ENCODE data around the gene PACS1.

The PACS1 gene

GRCh38 chr11:66115638-66116301 is 45.7 kb downstream of the PACS1 start:
- Histone ChIP-seq H3K4me1 (peaks cover 55 to 71% (median 65%) of the 10 kb centered on the region in 10 experiments), H4K20me1 (peaks cover 12 to 99% (median 35%) of the 10 kb centered on the region in 11 experiments; a peak in 17 of 22 replicates)

GRCh38 chr11:66116576-66117361 is 46.7 kb downstream of the PACS1 start:
- Histone ChIP-seq H3K9ac (0 out of 22 replicates have a peak overlapping the region, but pooled peaks of 1 of the 11 experiments have one; percentile 16), H3K27ac (no peak overlapping the region), H3K36me3 (peaks cover 0 to 1% (median 0%) of the 10 kb centered on the region in 11 experiments; a peak in 1 of 22 replicates), H3K4me1 (peaks cover 53 to 61% (median 55%) of the 10 kb centered on the region in 10 experiments), H3K27me3 (no peaks in the 10 kb centered on the region), H4K20me1 (peaks cover 12 to 99% (median 26%) of the 10 kb centered on the region in 11 experiments; a peak in 17 of 22 replicates), H3K4me3 (no peak overlapping the region), H3K9me3 (replicated peaks in 1 of 11) (no peaks in the 10 kb centered on the region; a peak in 2 of 22 replicates), H3K4me2 (peak overlapping the region; percentile 42 to 84 (median 77))
- TF ChIP-seq Cebpa-rat (IDR thresholded peaks at IDR 0.05): no peak

More at GRCh38 chr11:66115638-66116301, 45.7 kb downstream of the PACS1 start:
- no peaks in the 10 kb centered on the region for H3K27me3 ChIP-seq
- H3K36me3 ChIP-seq: no peaks in the 10 kb centered on the region
- H3K4me3 ChIP-seq: peak overlapping the region in 1 of 10 experiments; percentile 3; a peak in 2 of 20 replicates
- no peak for TF ChIP-seq Cebpa-rat (IDR thresholded peaks at IDR 0.05)
- peak overlapping the region; percentile 42 to 84 (median 77) for H3K4me2 ChIP-seq
- H3K9me3 ChIP-seq (replicated peaks in 1 of 11): no peaks in the 10 kb centered on the region
- H3K27ac ChIP-seq: peak overlapping the region in 2 of 11 experiments; percentile 12 to 17; a peak in 1 of 22 replicates
- peak overlapping the region in 6 of 11 experiments; percentile 7 to 48 (median 28); a peak in 9 of 22 replicates for H3K9ac ChIP-seq

GRCh38 chr11:66118847-66119246 is 48.8 kb downstream of the PACS1 start:
- no peaks in the 10 kb centered on the region for H3K27me3 ChIP-seq
- no peak for TF ChIP-seq Cebpa-rat (IDR thresholded peaks at IDR 0.05)
- H3K4me2 ChIP-seq: no peak overlapping the region
- no peak overlapping the region for H3K27ac ChIP-seq
- peaks cover 0 to 94% (median 16%) of the 10 kb centered on the region in 11 experiments; a peak in 15 of 22 replicates for H4K20me1 ChIP-seq
- H3K9me3 ChIP-seq (replicated peaks in 1 of 11): no peaks in the 10 kb centered on the region; a peak in 2 of 22 replicates
- H3K4me3 ChIP-seq: no peak overlapping the region
- peaks cover 32 to 40% (median 34%) of the 10 kb centered on the region in 10 experiments for H3K4me1 ChIP-seq
- H3K9ac ChIP-seq: no peak overlapping the region
- peaks cover 0 to 4% (median 0%) of the 10 kb centered on the region in 11 experiments; a peak in 1 of 22 replicates for H3K36me3 ChIP-seq

GRCh38 chr11:66119348-66120133 is 49.5 kb downstream of the PACS1 start:
- Histone ChIP-seq H4K20me1 (peaks cover 0 to 94% (median 16%) of the 10 kb centered on the region in 11 experiments; a peak in 15 of 22 replicates), H3K27me3 (no peaks in the 10 kb centered on the region), H3K36me3 (peaks cover 0 to 4% (median 0%) of the 10 kb centered on the region in 11 experiments; a peak in 1 of 22 replicates), H3K9ac (no peak overlapping the region), H3K4me3 (no peak overlapping the region), H3K27ac (no peak overlapping the region), H3K4me2 (no peak overlapping the region), H3K4me1 (peaks cover 26 to 36% (median 28%) of the 10 kb centered on the region in 10 experiments), H3K9me3 (replicated peaks in 1 of 11) (no peaks in the 10 kb centered on the region; a peak in 2 of 22 replicates)
- TF ChIP-seq Cebpa-rat (IDR thresholded peaks at IDR 0.05): no peak

- Histone ChIP-seq H3K9me3 (replicated peaks in 1 of 11) (no peaks in the 10 kb centered on the region; a peak in 2 of 22 replicates), H3K4me3 (no peak overlapping the region), H3K4me1 (peaks cover 22 to 36% (median 27%) of the 10 kb centered on the region in 10 experiments), H3K27me3 (no peaks in the 10 kb centered on the region), H3K36me3 (peaks cover 0 to 4% (median 0%) of the 10 kb centered on the region in 11 experiments; a peak in 1 of 22 replicates), H3K9ac (no peak overlapping the region), H3K27ac (no peak overlapping the region), H4K20me1 (peaks cover 0 to 86% (median 6%) of the 10 kb centered on the region in 11 experiments; a peak in 13 of 22 replicates), H3K4me2 (no peak overlapping the region)
- TF ChIP-seq Cebpa-rat (IDR thresholded peaks at IDR 0.05): no peak
Observed at GRCh38 chr11:66121466-66121865, 51.4 kb downstream of the PACS1 start.

- TF ChIP-seq Cebpa-rat (IDR thresholded peaks at IDR 0.05): no peak
- H3K27me3 ChIP-seq: no peaks in the 10 kb centered on the region
- H3K27ac ChIP-seq: no peak overlapping the region
- H4K20me1 ChIP-seq: peaks cover 0 to 66% (median 0%) of the 10 kb centered on the region in 11 experiments; a peak in 7 of 22 replicates
- no peak overlapping the region for H3K4me3 ChIP-seq
- H3K4me1 ChIP-seq: peaks cover 27 to 40% (median 33%) of the 10 kb centered on the region in 10 experiments
- H3K4me2 ChIP-seq: no peak overlapping the region
- H3K9me3 ChIP-seq (replicated peaks in 1 of 11): no peaks in the 10 kb centered on the region; a peak in 2 of 22 replicates
- peaks cover 0 to 4% (median 0%) of the 10 kb centered on the region in 11 experiments; a peak in 1 of 22 replicates for H3K36me3 ChIP-seq
- no peak overlapping the region for H3K9ac ChIP-seq
Observed at GRCh38 chr11:66123902-66124301, 53.8 kb downstream of the PACS1 start.

- H3K27ac ChIP-seq: no peak overlapping the region
Observed at GRCh38 chr11:66124564-66124963, 54.5 kb downstream of the PACS1 start.

GRCh38 chr11:66126064-66126463 is 56.0 kb downstream of the PACS1 start:
- Histone ChIP-seq H4K20me1 (peaks cover 0 to 53% (median 0%) of the 10 kb centered on the region in 11 experiments; a peak in 6 of 22 replicates), H3K4me3 (no peak overlapping the region), H3K27me3 (no peaks in the 10 kb centered on the region), H3K4me2 (peak overlapping the region; percentile 74 to 88 (median 80)), H3K36me3 (peaks cover 0 to 4% (median 0%) of the 10 kb centered on the region in 11 experiments; a peak in 1 of 22 replicates), H3K9me3 (replicated peaks in 1 of 11) (no peaks in the 10 kb centered on the region; a peak in 2 of 22 replicates), H3K9ac (peak overlapping the region in 8 of 11 experiments; percentile 45 to 73 (median 68); a peak in 9 of 22 replicates), H3K4me1 (peaks cover 26 to 38% (median 33%) of the 10 kb centered on the region in 10 experiments), H3K27ac (peak overlapping the region; percentile 24 to 82 (median 73); a peak in 20 of 22 replicates)
- TF ChIP-seq Cebpa-rat (IDR thresholded peaks at IDR 0.05): no peak

More at GRCh38 chr11:66124564-66124963, 54.5 kb downstream of the PACS1 start:
- Histone ChIP-seq H3K4me1 (peaks cover 27 to 40% (median 33%) of the 10 kb centered on the region in 10 experiments), H3K27me3 (no peaks in the 10 kb centered on the region), H3K4me3 (no peak overlapping the region), H3K9ac (no peak overlapping the region), H4K20me1 (peaks cover 0 to 60% (median 0%) of the 10 kb centered on the region in 11 experiments; a peak in 7 of 22 replicates), H3K36me3 (peaks cover 0 to 4% (median 0%) of the 10 kb centered on the region in 11 experiments; a peak in 1 of 22 replicates), H3K9me3 (replicated peaks in 1 of 11) (no peaks in the 10 kb centered on the region; a peak in 2 of 22 replicates), H3K4me2 (peak overlapping the region in 3 of 11 experiments; percentile 75 to 83 (median 76); a peak in 1 of 22 replicates)
- no peak for TF ChIP-seq Cebpa-rat (IDR thresholded peaks at IDR 0.05)

All from BLaER1 treated with 17β-estradiol and CSF1 and Interleukin-3, amounts not matched to agents 10 nM and 100 nM (cell line).